ENCODE results near the gene EXOSC10.

DNA sequence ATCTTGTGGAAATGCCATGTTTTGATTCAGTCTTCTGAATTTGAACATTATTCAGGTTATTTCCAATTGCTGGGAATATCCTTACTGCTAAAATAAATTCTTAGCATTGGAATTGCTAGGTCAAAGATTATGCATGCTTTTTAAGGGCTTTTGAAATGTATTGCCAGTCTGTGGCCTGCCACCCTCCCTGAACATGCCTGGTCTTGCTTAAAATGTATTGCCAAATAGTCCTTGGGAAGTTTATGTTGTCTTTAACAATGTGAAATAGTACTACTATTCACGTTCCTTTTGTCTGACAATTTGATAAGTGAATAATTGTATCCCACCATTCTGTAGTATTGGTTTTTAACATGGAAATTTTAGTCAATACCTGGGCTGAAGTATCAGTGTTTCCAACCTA is 73.6 kb downstream of the EXOSC10 start:
- TF ChIP-seq, protein P1, sequence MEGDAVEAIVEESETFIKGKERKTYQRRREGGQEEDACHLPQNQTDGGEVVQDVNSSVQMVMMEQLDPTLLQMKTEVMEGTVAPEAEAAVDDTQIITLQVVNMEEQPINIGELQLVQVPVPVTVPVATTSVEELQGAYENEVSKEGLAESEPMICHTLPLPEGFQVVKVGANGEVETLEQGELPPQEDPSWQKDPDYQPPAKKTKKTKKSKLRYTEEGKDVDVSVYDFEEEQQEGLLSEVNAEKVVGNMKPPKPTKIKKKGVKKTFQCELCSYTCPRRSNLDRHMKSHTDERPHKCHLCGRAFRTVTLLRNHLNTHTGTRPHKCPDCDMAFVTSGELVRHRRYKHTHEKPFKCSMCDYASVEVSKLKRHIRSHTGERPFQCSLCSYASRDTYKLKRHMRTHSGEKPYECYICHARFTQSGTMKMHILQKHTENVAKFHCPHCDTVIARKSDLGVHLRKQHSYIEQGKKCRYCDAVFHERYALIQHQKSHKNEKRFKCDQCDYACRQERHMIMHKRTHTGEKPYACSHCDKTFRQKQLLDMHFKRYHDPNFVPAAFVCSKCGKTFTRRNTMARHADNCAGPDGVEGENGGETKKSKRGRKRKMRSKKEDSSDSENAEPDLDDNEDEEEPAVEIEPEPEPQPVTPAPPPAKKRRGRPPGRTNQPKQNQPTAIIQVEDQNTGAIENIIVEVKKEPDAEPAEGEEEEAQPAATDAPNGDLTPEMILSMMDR (IDR thresholded peaks at IDR 0.05), result no peak
- no peak for TF ChIP-seq POLR2A (IDR thresholded peaks at IDR 0.05)

Measured in body of pancreas (tissue), 4 donors.